ENCODE data around the gene RPS19BP1.
"Not testable (repeated sequence)": the region's sequence is repeated elsewhere in the genome, so short reads cannot be mapped to it uniquely, and the experiment has no call there.

RPS19BP1 gene

GRCh38 chr22:39527481-39527961 lies 5.0 kb downstream of the RPS19BP1 start:
- no peak for DNase-seq

GRCh38 chr22:39526736-39527171 lies 5.8 kb downstream of the RPS19BP1 start:
- DNase-seq: no peak

GRCh38 chr22:39525658-39525975 lies 6.9 kb downstream of the RPS19BP1 start:
- no peak for DNase-seq

GRCh38 chr22:39524753-39525657 lies 7.5 kb downstream of the RPS19BP1 start:
- DNase-seq: peak; percentile 18

- DNase-seq: no peak
Measured at GRCh38 chr22:39524089-39524752, 8.3 kb downstream of the RPS19BP1 start.

- DNase-seq: peak; percentile 39
Measured at GRCh38 chr22:39522567-39523300, 9.8 kb downstream of the RPS19BP1 start.

GRCh38 chr22:39522091-39522490 lies 10.5 kb downstream of the RPS19BP1 start:
- not testable (repeated sequence) for DNase-seq

GRCh38 chr22:39521106-39521885 lies 11.3 kb downstream of the RPS19BP1 start:
- DNase-seq: not testable (repeated sequence)

- DNase-seq: peak; percentile 70
Measured at GRCh38 chr22:39520226-39521105, 12.1 kb downstream of the RPS19BP1 start, which contains the start of gene ATF4. ATF4 (plus strand) TSS chr22:39520562; CDS start chr22:39521446, 884 bp downstream.

GRCh38 chr22:39519681-39520225 lies 12.8 kb downstream of the RPS19BP1 start:
- peak; percentile 98 for DNase-seq

- no peak for DNase-seq
Measured at GRCh38 chr22:39518996-39519680, 13.4 kb downstream of the RPS19BP1 start.

- peak; percentile 44 for DNase-seq
Measured at GRCh38 chr22:39518144-39518786, 14.3 kb downstream of the RPS19BP1 start.

GRCh38 chr22:39517470-39517869 lies 15.1 kb downstream of the RPS19BP1 start:
- DNase-seq: no peak

GRCh38 chr22:39515266-39516050 lies 17.1 kb downstream of the RPS19BP1 start:
- no peak for DNase-seq

GRCh38 chr22:39514373-39514973 lies 18.1 kb downstream of the RPS19BP1 start:
- peak; percentile 71 for DNase-seq

GRCh38 chr22:39513791-39514190 lies 18.8 kb downstream of the RPS19BP1 start:
- DNase-seq: no peak

- DNase-seq: no peak
Measured at GRCh38 chr22:39512026-39512425, 20.5 kb downstream of the RPS19BP1 start.

- no peak for DNase-seq
Measured at GRCh38 chr22:39511226-39511625, 21.3 kb downstream of the RPS19BP1 start.
